A549 (cell line): Measurements from ENCODE around the gene BICRA.

ENCODE experiments used
- CHD2 ChIP-seq: fragments of 150-350 bp; IDR thresholded peaks from 2 replicates; pipeline ENCODE4 v1.6.1; 2014; ENCODE audit warnings: low read length; ENCODE audit not compliant: partially characterized antibody
- CTCF ChIP-seq: fragments of >200 bp; sonication (Bioruptor Twin); formaldehyde crosslinking; IDR thresholded peaks from 3 replicates; pipeline ENCODE4 v1.5.1; 2016
- SREBF2 ChIP-seq: fragments of 450-650 bp; IDR thresholded peaks from 2 replicates; pipeline ENCODE4 v1.6.1; 2014; ENCODE audit warnings: mild to moderate bottlenecking, moderate library complexity
- TF ChIP-seq, protein P1 (sequence below): fragments of 200-600 bp; sonication (generic); IDR thresholded peaks from 2 replicates; pipeline ENCODE4 v1.6.1; 2016; ENCODE audit warnings: antibody characterized with exemption, mild to moderate bottlenecking, moderate library complexity

DNA sequence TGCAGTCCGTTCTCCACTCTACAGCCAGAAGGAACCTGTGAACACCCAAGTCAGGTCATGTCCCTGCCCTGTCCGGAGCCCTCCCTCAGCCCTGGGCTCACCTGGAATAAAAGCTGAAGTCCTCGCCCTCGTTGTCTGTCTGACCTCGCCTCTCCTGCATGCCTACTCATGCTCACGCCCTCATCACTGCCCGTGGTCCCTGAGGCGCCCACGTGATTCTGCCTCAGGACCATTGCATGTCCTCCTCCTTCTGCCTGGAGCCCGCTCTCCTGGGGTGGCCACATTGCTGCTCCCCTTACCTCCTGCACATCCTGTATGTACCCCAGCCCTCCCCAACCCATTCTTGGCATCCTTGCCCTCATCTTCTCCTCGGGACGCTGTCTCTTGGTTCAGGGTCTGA, 42.2 kb downstream of the BICRA start:
- TF ChIP-seq, protein P1, sequence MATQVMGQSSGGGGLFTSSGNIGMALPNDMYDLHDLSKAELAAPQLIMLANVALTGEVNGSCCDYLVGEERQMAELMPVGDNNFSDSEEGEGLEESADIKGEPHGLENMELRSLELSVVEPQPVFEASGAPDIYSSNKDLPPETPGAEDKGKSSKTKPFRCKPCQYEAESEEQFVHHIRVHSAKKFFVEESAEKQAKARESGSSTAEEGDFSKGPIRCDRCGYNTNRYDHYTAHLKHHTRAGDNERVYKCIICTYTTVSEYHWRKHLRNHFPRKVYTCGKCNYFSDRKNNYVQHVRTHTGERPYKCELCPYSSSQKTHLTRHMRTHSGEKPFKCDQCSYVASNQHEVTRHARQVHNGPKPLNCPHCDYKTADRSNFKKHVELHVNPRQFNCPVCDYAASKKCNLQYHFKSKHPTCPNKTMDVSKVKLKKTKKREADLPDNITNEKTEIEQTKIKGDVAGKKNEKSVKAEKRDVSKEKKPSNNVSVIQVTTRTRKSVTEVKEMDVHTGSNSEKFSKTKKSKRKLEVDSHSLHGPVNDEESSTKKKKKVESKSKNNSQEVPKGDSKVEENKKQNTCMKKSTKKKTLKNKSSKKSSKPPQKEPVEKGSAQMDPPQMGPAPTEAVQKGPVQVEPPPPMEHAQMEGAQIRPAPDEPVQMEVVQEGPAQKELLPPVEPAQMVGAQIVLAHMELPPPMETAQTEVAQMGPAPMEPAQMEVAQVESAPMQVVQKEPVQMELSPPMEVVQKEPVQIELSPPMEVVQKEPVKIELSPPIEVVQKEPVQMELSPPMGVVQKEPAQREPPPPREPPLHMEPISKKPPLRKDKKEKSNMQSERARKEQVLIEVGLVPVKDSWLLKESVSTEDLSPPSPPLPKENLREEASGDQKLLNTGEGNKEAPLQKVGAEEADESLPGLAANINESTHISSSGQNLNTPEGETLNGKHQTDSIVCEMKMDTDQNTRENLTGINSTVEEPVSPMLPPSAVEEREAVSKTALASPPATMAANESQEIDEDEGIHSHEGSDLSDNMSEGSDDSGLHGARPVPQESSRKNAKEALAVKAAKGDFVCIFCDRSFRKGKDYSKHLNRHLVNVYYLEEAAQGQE: no peak
- no peak for TF ChIP-seq CTCF
- no peak for TF ChIP-seq SREBF2
- TF ChIP-seq CHD2: no peak
